Adrenal gland (tissue), 12 donors: ENCODE results near the gene MED27. TPM values are rescaled to one million over a fixed set of nuclear protein-coding genes. Genes with fewer than 3 reads are reported as not detected.
"Not testable (repeated sequence)": the region's sequence is repeated elsewhere in the genome, so short reads cannot be mapped to it uniquely, and the experiment has no call there.

Experiments used
- DNase-seq, 7 donors: peaks; one replicate each; pipeline ENCODE4 v3.0.0-alpha.2; 2019 to 2020
- H3K27ac ChIP-seq, 5 donors: fragments of 200-600 bp; sonication (generic) in 4 of 5; 1 replicate in 3 of 5; 2 replicates in 2 of 5; pipeline versions ENCODE4 v1.5.1 to v1.8.0; 2016 to 2020; ENCODE audit warnings: mild to moderate bottlenecking in 1 of 5
- H3K27me3 ChIP-seq: fragments of 200-600 bp; 2 replicates; pipeline ENCODE4 v1.8.0; 2021
- H3K36me3 ChIP-seq, 2 donors: fragments of 200-600 bp; replicated peaks in 1 of 2; 1 replicate in 1 of 2; 2 replicates in 1 of 2; pipeline versions ENCODE4 v1.5.1 to v1.8.0; 2018 to 2022
- H3K4me1 ChIP-seq, 2 donors: fragments of 200-600 bp; replicated peaks in 1 of 2; 1 replicate in 1 of 2; 2 replicates in 1 of 2; pipeline versions ENCODE4 v1.5.1 to v1.8.0; 2018 to 2021
- H3K4me3 ChIP-seq, 4 donors: fragments of 200-600 bp; sonication (generic) in 3 of 4; one replicate each; pipeline ENCODE4 v1.5.1; 2016 to 2018
- H3K9me3 ChIP-seq, 3 donors: fragments of 200-600 bp; sonication (generic) in 1 of 3; replicated peaks in 1 of 3; 1 replicate in 2 of 3; 2 replicates in 1 of 3; pipeline versions ENCODE4 v1.5.1 to v1.8.0; 2016 to 2021
- POLR2A ChIP-seq, 2 donors: fragments of 450-650 bp; IDR thresholded peaks; one replicate each; pipeline ENCODE4 v1.6.1; 2017; ENCODE audit warnings: antibody characterized with exemption in 2 of 2, mild to moderate bottlenecking in 2 of 2, moderate library complexity in 1 of 2
- WGBS, 4 donors: extraction: QIAGEN DNeasy Blood & Tissue Kit in 2 of 4; methylation state at CpG; one replicate each; pipeline versions ENCODE4 v1.1.5 to v1.1.7; 2013 to 2017; 5-methylcytosine and 5-hydroxymethylcytosine counted together
- intact Hi-C, 2 donors: fragments of 100-400 bp; cut with DNase I; formaldehyde crosslinking; loops; one replicate each; pipeline versions ENCODE4 v1.14.1 to v1.15.0; 2022 to 2023
- polyA plus RNA-seq, 3 donors: library from polyadenylated mRNA; stranded (reverse); fragments of 200-250 nt in 2 of 3; fragments of 350-450 nt in 1 of 3; fragmentation: Illumina TruSeq in 1 of 3; extraction: RNeasy Lipid Tissue Mini Kit (QIAGEN cat#74804) in 1 of 3; gene quantifications; one replicate each; pipeline ENCODE4 v1.2.3, GENCODE V29; 2013 to 2014
- total RNA-seq, 9 donors: library from RNA; depleted of rRNA in 4 of 9; stranded (reverse); fragments of >200 nt in 4 of 9; fragments of 120-200 nt in 1 of 9; fragmentation: NEBNext Ultra II Directional in 1 of 9; extraction: Animal tissue kit (Norgen Biotek cat#: 25700) in 1 of 9; gene quantifications; one replicate each; pipeline versions ENCODE4 v1.1.0 to v1.2.4, GENCODE V29; 2013 to 2023
- TF ChIP-seq, protein P1 (sequence below), 6 experiments: fragments of 450-650 bp in 4 of 6; fragments of 200-600 bp in 2 of 6; sonication (generic) in 1 of 6; IDR thresholded peaks; 1 replicate in 5 of 6; 2 replicates in 1 of 6; pipeline versions ENCODE4 v1.5.1 to v1.8.0; 2016 to 2021; ENCODE audit warnings: antibody characterized with exemption in 6 of 6, mild to moderate bottlenecking in 2 of 6, moderate library complexity in 1 of 6
- donor health status: healthy with polysubstance abuse.
- donor health status: Bipolar disorder and iron deficiency.
- donor health status: DM: yes; HTN: yes; CAD: no.
- donor health status: DM: no; HTN: no; CAD: no.
- donor health status: DM: no; HTN: no; CAD: no.
- donor health status: DM: yes; HTN: yes; CAD: no.

Gene MED27
- total and polyA plus RNA-seq, 12 donors: 12.2 to 37.4 (median 15.9) TPM

DNA sequence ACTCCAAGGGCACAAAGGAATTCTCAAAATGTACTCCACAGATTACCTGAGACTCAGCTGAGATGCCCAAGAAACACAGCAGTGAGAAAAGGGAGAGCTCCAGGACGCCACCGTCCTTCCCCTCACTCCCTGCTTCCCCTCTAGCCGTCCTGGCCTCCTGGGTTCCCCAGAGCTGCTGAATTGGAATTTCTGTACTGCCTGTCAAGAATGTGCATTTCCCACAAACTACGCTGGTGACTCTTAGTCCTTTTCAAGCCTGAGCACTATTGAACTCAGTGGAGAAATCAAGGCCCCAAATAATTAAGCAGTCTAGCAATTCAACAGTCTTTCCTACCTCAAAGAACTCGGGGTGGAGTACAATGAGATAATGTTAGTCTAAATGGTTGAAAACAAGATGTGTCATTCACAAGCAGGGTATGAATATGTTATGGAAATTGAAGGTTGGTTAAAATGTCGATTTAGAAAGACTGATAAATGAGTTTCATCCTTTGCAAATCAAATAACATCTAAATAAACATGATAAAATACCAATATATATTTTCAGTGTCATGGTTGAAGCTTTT, 153.2 kb downstream of the MED27 start:
- intact Hi-C loops: no loop called here
- TF ChIP-seq, protein P1, sequence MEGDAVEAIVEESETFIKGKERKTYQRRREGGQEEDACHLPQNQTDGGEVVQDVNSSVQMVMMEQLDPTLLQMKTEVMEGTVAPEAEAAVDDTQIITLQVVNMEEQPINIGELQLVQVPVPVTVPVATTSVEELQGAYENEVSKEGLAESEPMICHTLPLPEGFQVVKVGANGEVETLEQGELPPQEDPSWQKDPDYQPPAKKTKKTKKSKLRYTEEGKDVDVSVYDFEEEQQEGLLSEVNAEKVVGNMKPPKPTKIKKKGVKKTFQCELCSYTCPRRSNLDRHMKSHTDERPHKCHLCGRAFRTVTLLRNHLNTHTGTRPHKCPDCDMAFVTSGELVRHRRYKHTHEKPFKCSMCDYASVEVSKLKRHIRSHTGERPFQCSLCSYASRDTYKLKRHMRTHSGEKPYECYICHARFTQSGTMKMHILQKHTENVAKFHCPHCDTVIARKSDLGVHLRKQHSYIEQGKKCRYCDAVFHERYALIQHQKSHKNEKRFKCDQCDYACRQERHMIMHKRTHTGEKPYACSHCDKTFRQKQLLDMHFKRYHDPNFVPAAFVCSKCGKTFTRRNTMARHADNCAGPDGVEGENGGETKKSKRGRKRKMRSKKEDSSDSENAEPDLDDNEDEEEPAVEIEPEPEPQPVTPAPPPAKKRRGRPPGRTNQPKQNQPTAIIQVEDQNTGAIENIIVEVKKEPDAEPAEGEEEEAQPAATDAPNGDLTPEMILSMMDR (IDR thresholded peaks at IDR 0.05): no peak
- no peak for TF ChIP-seq POLR2A (IDR thresholded peaks at IDR 0.05)
- H3K36me3 ChIP-seq: no peaks in the 10 kb centered on the region
- no peak for DNase-seq
- no peak overlapping the region for H3K27ac ChIP-seq
- H3K4me3 ChIP-seq: no peak overlapping the region
- no peaks in the 10 kb centered on the region for H3K4me1 ChIP-seq
- H3K27me3 ChIP-seq: no peaks in the 10 kb centered on the region
- WGBS, 4 donors: 94 to 95% (median 95%) methylated on average over 6 of the region's 6 CpGs
- H3K9me3 ChIP-seq: no peaks in the 10 kb centered on the region

DNA sequence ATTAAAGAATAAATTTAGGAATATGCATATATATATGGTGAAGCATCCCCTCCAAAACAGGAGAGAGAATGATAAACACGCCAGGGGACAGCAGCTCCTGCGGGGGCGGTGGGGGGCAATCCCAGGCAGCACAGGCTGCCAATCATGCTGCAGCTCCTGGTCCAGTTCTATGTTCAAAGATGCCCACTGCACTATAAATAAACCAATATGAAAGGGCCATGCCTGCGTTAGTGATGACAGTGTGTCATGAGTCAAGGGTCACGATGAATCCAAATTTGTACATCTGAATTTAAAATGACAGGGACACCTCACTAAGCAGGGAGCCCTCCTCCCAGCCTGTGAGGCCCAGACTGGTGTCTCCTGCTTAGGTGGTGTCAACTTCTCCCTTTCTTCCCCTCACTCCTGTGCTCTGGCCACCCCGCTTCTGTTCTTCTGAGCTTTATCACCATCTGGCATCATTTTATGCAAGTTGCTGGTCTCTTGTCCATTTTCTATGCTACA, 153.9 kb downstream of the MED27 start:
- TF ChIP-seq, protein P1 (IDR thresholded peaks at IDR 0.05): no peak
- no peak for TF ChIP-seq POLR2A (IDR thresholded peaks at IDR 0.05)
- Histone ChIP-seq H3K27me3 (no peaks in the 10 kb centered on the region), H3K9me3 (no peaks in the 10 kb centered on the region), H3K4me3 (no peak overlapping the region), H3K27ac (no peak overlapping the region), H3K36me3 (no peaks in the 10 kb centered on the region), H3K4me1 (no peaks in the 10 kb centered on the region)
- intact Hi-C loops: no loop called here
- DNase-seq: no peak
- WGBS, 4 donors: 85 to 92% (median 88%) methylated on average over 5 to 6 of the region's 6 CpGs

DNA sequence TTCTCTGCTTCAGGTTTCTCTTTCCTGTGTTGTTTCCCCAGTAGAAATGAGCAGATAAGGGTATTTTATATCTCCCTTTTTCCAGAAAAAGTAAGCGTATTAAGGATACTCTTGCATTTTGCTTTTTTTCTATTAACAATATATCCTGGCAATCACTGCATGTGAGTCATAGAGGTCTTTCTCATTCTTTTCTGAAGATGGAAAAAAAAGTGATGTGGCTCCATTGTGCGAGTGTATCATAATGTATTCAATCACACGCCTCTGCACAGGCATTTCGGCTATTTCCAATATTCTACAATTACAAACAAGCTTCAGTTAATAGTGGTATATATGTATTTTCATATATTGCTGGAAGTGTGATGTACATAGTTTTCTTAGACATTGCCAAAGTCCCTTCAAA, 155.9 kb downstream of the MED27 start:
- H3K4me3 ChIP-seq: no peak overlapping the region
- H3K27ac ChIP-seq: no peak overlapping the region
- no peaks in the 10 kb centered on the region for H3K27me3 ChIP-seq
- TF ChIP-seq, protein P1 (IDR thresholded peaks at IDR 0.05): no peak
- TF ChIP-seq POLR2A (IDR thresholded peaks at IDR 0.05): no peak
- H3K9me3 ChIP-seq: no peaks in the 10 kb centered on the region
- no peaks in the 10 kb centered on the region for H3K4me1 ChIP-seq
- intact Hi-C loops: no loop called here
- H3K36me3 ChIP-seq: no peaks in the 10 kb centered on the region
- 95 to 99% (median 98%) methylated on average over 4 of the region's 4 CpGs for WGBS, 4 donors
- no peak for DNase-seq

DNA sequence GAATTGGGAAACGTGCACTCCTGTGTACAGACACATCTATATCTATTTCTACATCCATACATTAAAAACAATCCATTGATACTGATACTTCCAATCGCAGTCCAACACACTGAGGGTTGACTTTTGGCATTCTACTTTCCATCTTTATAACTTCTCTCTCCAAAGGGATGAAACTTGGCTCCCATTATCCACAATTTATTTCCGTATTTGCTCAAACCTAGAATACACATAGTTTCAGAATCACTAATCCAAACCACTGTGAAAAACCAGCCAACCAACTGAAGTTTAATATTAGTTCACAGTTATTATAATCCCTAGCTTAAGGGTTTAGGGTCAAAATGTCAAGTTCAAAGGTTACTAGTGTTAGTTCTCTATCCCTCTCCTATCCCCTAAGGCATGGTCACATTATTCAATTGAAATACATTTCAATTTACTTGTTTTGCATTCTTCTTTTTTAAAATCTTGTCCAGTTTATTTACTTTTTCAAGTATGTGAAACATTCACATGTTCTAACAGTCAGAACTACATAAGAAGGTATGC, 156.5 kb downstream of the MED27 start:
- H3K4me3 ChIP-seq: no peak overlapping the region
- TF ChIP-seq POLR2A (IDR thresholded peaks at IDR 0.05): no peak
- TF ChIP-seq, protein P1 (IDR thresholded peaks at IDR 0.05): no peak
- DNase-seq: no peak
- no peaks in the 10 kb centered on the region for H3K27me3 ChIP-seq
- H3K4me1 ChIP-seq: no peaks in the 10 kb centered on the region
- WGBS, 4 donors: 94 to 97% (median 96%) methylated on average over 3 of the region's 3 CpGs
- H3K27ac ChIP-seq: no peak overlapping the region
- no peaks in the 10 kb centered on the region for H3K9me3 ChIP-seq
- no peaks in the 10 kb centered on the region for H3K36me3 ChIP-seq
- intact Hi-C loops: no loop called here

DNA sequence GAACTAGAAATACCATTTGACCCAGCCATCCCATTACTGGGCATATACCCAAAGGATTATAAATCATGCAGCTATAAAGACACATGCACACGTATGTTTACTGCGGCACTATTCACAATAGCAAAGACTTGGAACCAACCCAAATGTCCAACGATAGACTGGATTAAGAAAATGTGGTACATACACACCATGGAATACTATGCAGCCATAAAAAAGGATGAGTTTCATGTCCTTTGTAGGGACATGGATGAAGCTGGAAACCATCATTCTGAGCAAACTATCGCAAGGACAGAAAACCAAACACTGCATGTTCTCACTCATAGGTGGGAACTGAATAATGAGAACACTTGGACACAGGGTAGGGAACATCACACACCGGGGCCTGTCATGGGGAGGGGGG, 158.0 kb downstream of the MED27 start:
- 95 to 100% (median 97%) methylated on average over 5 of the region's 5 CpGs for WGBS, 4 donors
- intact Hi-C loops, H3K27ac ChIP-seq, H3K36me3 ChIP-seq, H3K9me3 ChIP-seq, H3K4me1 ChIP-seq, H3K27me3 ChIP-seq, DNase-seq, H3K4me3 ChIP-seq: not testable (repeated sequence)
